ENCODE data around the gene FBXO7. TPM values are rescaled to one million over a fixed set of nuclear protein-coding genes. Genes with fewer than 3 reads are reported as not detected.

The FBXO7 gene
- total and polyA plus RNA-seq, 9 of the 15 experiments (the other 6 are each of a cell fraction or from before 2014, with no cell fraction given), result 34.0 to 162 (median 85.2) TPM

- no peak for TF ChIP-seq MAFF (IDR thresholded peaks at IDR 0.05; ENCODE audit: low read length)
Measured at GRCh38 chr22:32462452-32462851, 12.2 kb upstream of the FBXO7 start (continued).

- Histone ChIP-seq H3K36me3 (ENCODE audit: control insufficient read depth, insufficient read depth, low read length) (no peaks in the 10 kb centered on the region), H3K27ac (ENCODE audit: extremely low read depth, low read depth, low read length) (no peak overlapping the region), H3K79me2 (ENCODE audit: control insufficient read depth, insufficient read depth, low read length) (no peaks in the 10 kb centered on the region), H3K4me2 (ENCODE audit: insufficient read depth, low read length) (no peak overlapping the region), H3K27me3 (ENCODE audit: control insufficient read depth in 2 of 2, insufficient read depth in 2 of 2, low read length in 2 of 2) (peaks cover 12 to 15% of the 10 kb centered on the region in 2 experiments; a peak in 4 of 5 replicates), H3K4me1 (replicated peaks in 1 of 2; ENCODE audit: control insufficient read depth in 2 of 2, insufficient read depth in 2 of 2, low read length in 2 of 2) (no peaks in the 10 kb centered on the region; a peak in 2 of 5 replicates), H3K9me3 (replicated peaks; ENCODE audit: control insufficient read depth, insufficient read depth, low read depth, low read length) (no peaks in the 10 kb centered on the region), H3K9ac (ENCODE audit: insufficient read depth in 1 of 2, low read depth in 2 of 2, low read length in 2 of 2) (no peak overlapping the region), H4K20me1 (replicated peaks; ENCODE audit: control insufficient read depth, insufficient read depth, low read length) (no peaks in the 10 kb centered on the region), H3K9me1 (ENCODE audit: control insufficient read depth, insufficient read depth, low read length) (no peaks in the 10 kb centered on the region), H3K4me3 (no peak overlapping the region), H2AFZ (ENCODE audit: low read depth, low read length) (no peak overlapping the region)
- intact Hi-C loops (cut with micrococcal nuclease), result no loop called here
- 0% methylated on average over 3 of the region's 3 CpGs for WGBS (ENCODE audit: insufficient coverage, low coverage, missing lambda C conversion rate)
- no TSS peak for BruUV-seq (replicated peaks)
- ChIA-PET POLR2A (no interaction called here), CTCF (ENCODE audit: low intra/inter-chr PET ratio) (interaction anchor here (0.7 kb wide), 1 partner anchor 89 kb away, joined by 5 read pairs; no protein-coding TSS in a partner anchor)
- ATAC-seq (no peak), FAIRE-seq (no peak), DNase-seq (ENCODE audit: extremely low read depth in 1 of 4, low spot score in 3 of 4) (no peak)
- in situ Hi-C loops (cut with MboI), result no loop called here
- TF ChIP-seq PHF20 (IDR thresholded peaks at IDR 0.05; ENCODE audit: partially characterized antibody) (no peak), FOXA3 (CRISPR knock-in tag; conservative IDR thresholded peaks at IDR 0.05 in 1 of 2, IDR thresholded peaks at IDR 0.05 in 1 of 2) (no peak), BRF1 (IDR thresholded peaks at IDR 0.05; ENCODE audit: borderline replicate concordance, extremely low read depth, insufficient read length) (no peak), BCOR (IDR thresholded peaks at IDR 0.05) (no peak), BHLHE40 (IDR thresholded peaks at IDR 0.05; ENCODE audit: low read length) (no peak), PTBP1 (IDR thresholded peaks at IDR 0.05; ENCODE audit: low read depth, low read length) (no peak), HDAC1 (IDR thresholded peaks at IDR 0.05) (no peak), NR3C1 (CRISPR knock-in tag; IDR thresholded peaks at IDR 0.05) (no peak), ZNF232 (CRISPR knock-in tag; IDR thresholded peaks at IDR 0.05) (no peak), POLR2B (IDR thresholded peaks at IDR 0.05; ENCODE audit: low read depth, partially characterized antibody) (no peak), MAFK (IDR thresholded peaks at IDR 0.05; ENCODE audit: low read length) (no peak)
Measured at GRCh38 chr22:32465661-32466060, 8.9 kb upstream of the FBXO7 start.
